ENCODE measurements around the gene SPOCK2.

- TF ChIP-seq CTCF (conservative IDR thresholded peaks at IDR 0.05 in 1 of 2, IDR thresholded peaks at IDR 0.05 in 1 of 2; ENCODE audit: low read depth in 1 of 2, low read length in 2 of 2) (no peak), EZH2 (IDR thresholded peaks at IDR 0.05; ENCODE audit: low read length, missing control alignments) (no peak)
Observed at GRCh38 chr10:72049969-72050781, 38.2 kb downstream of the SPOCK2 start.

All from fibroblast of lung (primary cell).